ENCODE measurements around the gene SCAPER.
A peak's percentile ranks its signal among the peaks of the same experiment; 100 is the strongest.

The SCAPER gene

GRCh38 chr15:76341366-76342057, 563.6 kb downstream of the SCAPER start:
- Histone ChIP-seq H3K27me3 (peaks cover 100% of the 10 kb centered on the region), H3K4me1 (no peaks in the 10 kb centered on the region), H3K9me3 (peaks cover 5% of the 10 kb centered on the region; the same call in 1 of the 2 replicates), H3K4me3 (ENCODE audit: low read depth, low read length) (peak overlapping the region; percentile 43), H3K36me3 (no peaks in the 10 kb centered on the region)
- peak; percentile 0; the same call in 1 of the 2 replicates for TF ChIP-seq CTCF (IDR thresholded peaks at IDR 0.05; ENCODE audit: low read depth, low read length)
- DNase-seq, result peak; percentile 54

- H3K4me3 ChIP-seq (ENCODE audit: low read depth, low read length), result peak overlapping the region; percentile 43
- peak; percentile 73 for DNase-seq
- peak; percentile 46 for TF ChIP-seq CTCF (IDR thresholded peaks at IDR 0.05; ENCODE audit: low read depth, low read length)
- no peaks in the 10 kb centered on the region for H3K36me3 ChIP-seq
- H3K9me3 ChIP-seq, result peaks cover 5% of the 10 kb centered on the region; the same call in 1 of the 2 replicates
- peaks cover 100% of the 10 kb centered on the region for H3K27me3 ChIP-seq
- no peaks in the 10 kb centered on the region for H3K4me1 ChIP-seq
Observed at GRCh38 chr15:76340803-76341365, 564.3 kb downstream of the SCAPER start.

- peak; percentile 50 for DNase-seq
- Histone ChIP-seq H3K36me3 (no peaks in the 10 kb centered on the region), H3K27me3 (peaks cover 100% of the 10 kb centered on the region), H3K4me3 (ENCODE audit: low read depth, low read length) (peak overlapping the region; percentile 43), H3K4me1 (no peaks in the 10 kb centered on the region), H3K9me3 (peaks cover 5% of the 10 kb centered on the region; the same call in 1 of the 2 replicates)
- TF ChIP-seq CTCF (IDR thresholded peaks at IDR 0.05; ENCODE audit: low read depth, low read length), result no peak
Observed at GRCh38 chr15:76340198-76340802, 564.8 kb downstream of the SCAPER start.

- no peak for TF ChIP-seq CTCF (IDR thresholded peaks at IDR 0.05; ENCODE audit: low read depth, low read length)
- Histone ChIP-seq H3K27me3 (peaks cover 100% of the 10 kb centered on the region), H3K36me3 (no peaks in the 10 kb centered on the region), H3K4me1 (no peaks in the 10 kb centered on the region), H3K4me3 (ENCODE audit: low read depth, low read length) (peak overlapping the region; percentile 43), H3K9me3 (peaks cover 5% of the 10 kb centered on the region; the same call in 1 of the 2 replicates)
- DNase-seq, result no peak
Observed at GRCh38 chr15:76339305-76340197, 565.6 kb downstream of the SCAPER start.

GRCh38 chr15:76338486-76339304, 566.4 kb downstream of the SCAPER start:
- no peaks in the 10 kb centered on the region for H3K4me1 ChIP-seq
- peaks cover 100% of the 10 kb centered on the region for H3K27me3 ChIP-seq
- H3K36me3 ChIP-seq, result no peaks in the 10 kb centered on the region
- H3K4me3 ChIP-seq (ENCODE audit: low read depth, low read length), result no peak overlapping the region
- no peak for TF ChIP-seq CTCF (IDR thresholded peaks at IDR 0.05; ENCODE audit: low read depth, low read length)
- H3K9me3 ChIP-seq, result peaks cover 5% of the 10 kb centered on the region; the same call in 1 of the 2 replicates
- DNase-seq, result no peak

All from BE2C (cell line).